Right atrium auricular region (tissue), 2 donors: ENCODE data around the gene MEAK7. TPM values are rescaled to one million over a fixed set of nuclear protein-coding genes. Genes with fewer than 3 reads are reported as not detected.

ENCODE experiments used
- DNase-seq: peaks from one replicate; pipeline ENCODE4 v3.0.0-alpha.2; 2019; ENCODE audit warnings: low spot score
- H3K27ac ChIP-seq, 2 donors: fragments of 200-600 bp; sonication (generic); 1 replicate in 1 of 2; 2 replicates in 1 of 2; pipeline ENCODE4 v1.5.1; 2016 to 2019
- H3K27me3 ChIP-seq, 2 donors: fragments of 200-600 bp; sonication (generic); one replicate each; pipeline versions ENCODE4 v1.5.1 to v1.6.0; 2017 to 2019
- H3K36me3 ChIP-seq: fragments of 200-600 bp; sonication (generic); one replicate; pipeline ENCODE4 v1.5.1; 2016
- H3K4me1 ChIP-seq, 2 donors: fragments of 200-600 bp; sonication (generic); one replicate each; pipeline versions ENCODE4 v1.5.1 to v1.6.0; 2017 to 2019
- H3K4me3 ChIP-seq, 2 donors: fragments of 200-600 bp; sonication (generic); 1 replicate in 1 of 2; 2 replicates in 1 of 2; pipeline ENCODE4 v1.5.1; 2017 to 2019; ENCODE audit warnings: mild to moderate bottlenecking in 1 of 2, moderate library complexity in 1 of 2
- H3K9me3 ChIP-seq, 2 donors: fragments of 200-600 bp; sonication (generic); one replicate each; pipeline ENCODE4 v1.5.1; 2019
- total RNA-seq, 2 donors: library from RNA; depleted of rRNA; stranded (reverse); fragments of >200 nt; gene quantifications; one replicate each; pipeline ENCODE4 v1.1.0, GENCODE V29; 2016
- TF ChIP-seq, protein P1 (sequence below), 2 donors: fragments of 200-600 bp; sonication (generic); IDR thresholded peaks; one replicate each; pipeline ENCODE4 v1.5.1; 2019; ENCODE audit warnings: antibody characterized with exemption in 2 of 2

MEAK7 gene
- total RNA-seq, 2 donors from 2014 or later, result 5.3 to 6.9 TPM

GRCh38 chr16:84511831-84512230 is 7.4 kb upstream of the MEAK7 start:
- Histone ChIP-seq H3K4me1 (peaks cover 0 to 6% of the 10 kb centered on the region in 2 donors), H3K27ac (no peak overlapping the region), H3K4me3 (no peak overlapping the region), H3K36me3 (no peaks in the 10 kb centered on the region), H3K9me3 (no peaks in the 10 kb centered on the region), H3K27me3 (no peaks in the 10 kb centered on the region)
- TF ChIP-seq, protein P1, sequence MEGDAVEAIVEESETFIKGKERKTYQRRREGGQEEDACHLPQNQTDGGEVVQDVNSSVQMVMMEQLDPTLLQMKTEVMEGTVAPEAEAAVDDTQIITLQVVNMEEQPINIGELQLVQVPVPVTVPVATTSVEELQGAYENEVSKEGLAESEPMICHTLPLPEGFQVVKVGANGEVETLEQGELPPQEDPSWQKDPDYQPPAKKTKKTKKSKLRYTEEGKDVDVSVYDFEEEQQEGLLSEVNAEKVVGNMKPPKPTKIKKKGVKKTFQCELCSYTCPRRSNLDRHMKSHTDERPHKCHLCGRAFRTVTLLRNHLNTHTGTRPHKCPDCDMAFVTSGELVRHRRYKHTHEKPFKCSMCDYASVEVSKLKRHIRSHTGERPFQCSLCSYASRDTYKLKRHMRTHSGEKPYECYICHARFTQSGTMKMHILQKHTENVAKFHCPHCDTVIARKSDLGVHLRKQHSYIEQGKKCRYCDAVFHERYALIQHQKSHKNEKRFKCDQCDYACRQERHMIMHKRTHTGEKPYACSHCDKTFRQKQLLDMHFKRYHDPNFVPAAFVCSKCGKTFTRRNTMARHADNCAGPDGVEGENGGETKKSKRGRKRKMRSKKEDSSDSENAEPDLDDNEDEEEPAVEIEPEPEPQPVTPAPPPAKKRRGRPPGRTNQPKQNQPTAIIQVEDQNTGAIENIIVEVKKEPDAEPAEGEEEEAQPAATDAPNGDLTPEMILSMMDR (IDR thresholded peaks at IDR 0.05), result no peak
- DNase-seq, result no peak

- Histone ChIP-seq H3K27ac (no peak overlapping the region), H3K36me3 (no peaks in the 10 kb centered on the region), H3K27me3 (no peaks in the 10 kb centered on the region), H3K9me3 (no peaks in the 10 kb centered on the region), H3K4me3 (no peak overlapping the region), H3K4me1 (peaks cover 0 to 10% of the 10 kb centered on the region in 2 donors)
- DNase-seq, result peak; percentile 95
- TF ChIP-seq, protein P1 (IDR thresholded peaks at IDR 0.05), result peak; percentile 92 to 97
These were observed 6.8 kb upstream of the MEAK7 start for GRCh38 chr16:84511180-84511800.

DNA sequence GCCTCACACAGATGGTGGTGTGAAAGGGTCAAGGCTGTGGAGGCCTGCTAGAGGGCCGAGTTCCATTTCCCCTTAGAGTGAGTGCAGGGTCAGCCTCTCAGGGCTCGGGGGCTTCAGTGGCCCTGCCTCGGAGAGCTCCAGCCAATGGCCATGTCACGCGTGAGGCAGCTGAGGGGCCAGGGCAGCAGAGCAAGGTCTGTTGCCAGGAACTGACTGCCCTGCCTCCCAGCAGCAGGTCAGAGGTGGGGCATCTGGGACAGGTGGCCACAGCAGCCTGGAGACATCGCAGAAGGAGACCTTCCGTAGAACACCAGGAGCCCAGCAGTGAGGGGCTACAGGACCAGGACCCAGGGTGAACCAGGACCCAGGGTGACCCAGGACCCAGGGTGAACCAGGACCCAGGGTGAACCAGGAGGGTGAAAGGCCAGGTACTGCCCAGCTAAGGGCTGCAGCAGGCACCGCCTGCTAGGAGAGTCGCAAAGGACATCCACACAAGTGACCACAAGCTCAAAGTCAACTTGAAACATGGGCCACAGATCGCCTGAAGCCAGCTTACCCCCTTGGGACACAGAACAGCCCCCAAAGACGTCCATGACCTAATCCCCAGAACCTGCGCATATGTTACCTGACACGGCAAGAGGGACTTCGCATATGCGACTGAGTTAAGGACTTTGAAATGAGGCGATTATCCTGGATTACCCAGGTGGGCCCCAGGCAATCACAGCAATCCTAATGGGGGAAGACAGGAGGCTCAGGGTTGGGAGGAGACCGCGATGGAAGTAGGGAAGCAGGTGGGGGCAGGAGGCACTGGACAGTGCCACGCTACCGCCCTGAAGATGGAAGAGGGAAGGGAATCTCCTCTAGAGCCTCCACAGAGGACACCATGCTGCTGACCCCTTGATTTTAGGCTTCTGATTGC is 4.8 kb upstream of the MEAK7 start:
- DNase-seq, result no peak
- TF ChIP-seq, protein P1 (IDR thresholded peaks at IDR 0.05), result no peak
- H3K36me3 ChIP-seq, result no peaks in the 10 kb centered on the region

DNA sequence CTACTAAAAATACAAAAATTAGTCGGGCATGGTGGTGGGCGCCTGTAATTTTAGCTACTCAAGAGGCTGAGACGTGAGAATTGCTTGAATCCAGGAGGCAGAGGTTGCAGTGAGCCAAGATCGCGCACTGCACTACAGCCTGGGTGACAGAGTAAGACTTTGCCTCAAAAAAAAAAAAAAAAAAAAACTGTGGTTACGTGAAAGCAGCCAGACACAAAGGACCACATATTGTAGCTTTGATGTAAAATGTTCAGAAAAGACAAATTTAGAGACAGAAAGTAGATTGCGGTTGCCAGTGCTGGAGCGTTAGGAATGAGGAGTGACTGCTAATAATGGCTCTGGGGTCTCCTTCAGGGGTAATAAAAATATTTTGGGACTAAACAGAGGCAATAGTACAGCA is 4.0 kb upstream of the MEAK7 start:
- no peaks in the 10 kb centered on the region for H3K9me3 ChIP-seq
- TF ChIP-seq, protein P1 (IDR thresholded peaks at IDR 0.05), result no peak
- peaks cover 0 to 34% of the 10 kb centered on the region in 2 donors for H3K4me1 ChIP-seq
- no peak overlapping the region for H3K4me3 ChIP-seq
- no peak overlapping the region for H3K27ac ChIP-seq
- no peak for DNase-seq
- no peaks in the 10 kb centered on the region for H3K27me3 ChIP-seq
- no peaks in the 10 kb centered on the region for H3K36me3 ChIP-seq

More for the DNA sequence above, 4.8 kb upstream of the MEAK7 start:
- no peaks in the 10 kb centered on the region for H3K27me3 ChIP-seq
- H3K4me3 ChIP-seq, result no peak overlapping the region
- no peaks in the 10 kb centered on the region for H3K9me3 ChIP-seq
- H3K27ac ChIP-seq, result no peak overlapping the region
- H3K4me1 ChIP-seq, result peaks cover 0 to 26% of the 10 kb centered on the region in 2 donors

GRCh38 chr16:84507011-84507982 is 2.8 kb upstream of the MEAK7 start:
- peaks cover 0 to 40% of the 10 kb centered on the region in 2 donors for H3K4me1 ChIP-seq
- no peak overlapping the region for H3K27ac ChIP-seq
- TF ChIP-seq, protein P1 (IDR thresholded peaks at IDR 0.05), result no peak
- no peaks in the 10 kb centered on the region for H3K9me3 ChIP-seq
- DNase-seq, result no peak
- H3K4me3 ChIP-seq, result no peak overlapping the region
- H3K36me3 ChIP-seq, result no peaks in the 10 kb centered on the region
- H3K27me3 ChIP-seq, result no peaks in the 10 kb centered on the region
